Embryonic facial prominence (tissue), 1 donor: ENCODE data around the gene ABCB8.
A peak's percentile ranks its signal among the peaks of the same experiment; 100 is the strongest.
"Not testable (repeated sequence)": the region's sequence is repeated elsewhere in the genome, so short reads cannot be mapped to it uniquely, and the experiment has no call there.

Source experiments
- DNase-seq: peaks from one replicate; pipeline ENCODE4 v3.0.0-alpha.2; 2016; ENCODE audit errors: extremely low spot score

ABCB8 gene

GRCh38 chr7:150998341-150998740, 29.9 kb upstream of the ABCB8 start:
- DNase-seq: no peak

- no peak for DNase-seq
Observed at GRCh38 chr7:150999001-150999400, 29.2 kb upstream of the ABCB8 start.

DNA sequence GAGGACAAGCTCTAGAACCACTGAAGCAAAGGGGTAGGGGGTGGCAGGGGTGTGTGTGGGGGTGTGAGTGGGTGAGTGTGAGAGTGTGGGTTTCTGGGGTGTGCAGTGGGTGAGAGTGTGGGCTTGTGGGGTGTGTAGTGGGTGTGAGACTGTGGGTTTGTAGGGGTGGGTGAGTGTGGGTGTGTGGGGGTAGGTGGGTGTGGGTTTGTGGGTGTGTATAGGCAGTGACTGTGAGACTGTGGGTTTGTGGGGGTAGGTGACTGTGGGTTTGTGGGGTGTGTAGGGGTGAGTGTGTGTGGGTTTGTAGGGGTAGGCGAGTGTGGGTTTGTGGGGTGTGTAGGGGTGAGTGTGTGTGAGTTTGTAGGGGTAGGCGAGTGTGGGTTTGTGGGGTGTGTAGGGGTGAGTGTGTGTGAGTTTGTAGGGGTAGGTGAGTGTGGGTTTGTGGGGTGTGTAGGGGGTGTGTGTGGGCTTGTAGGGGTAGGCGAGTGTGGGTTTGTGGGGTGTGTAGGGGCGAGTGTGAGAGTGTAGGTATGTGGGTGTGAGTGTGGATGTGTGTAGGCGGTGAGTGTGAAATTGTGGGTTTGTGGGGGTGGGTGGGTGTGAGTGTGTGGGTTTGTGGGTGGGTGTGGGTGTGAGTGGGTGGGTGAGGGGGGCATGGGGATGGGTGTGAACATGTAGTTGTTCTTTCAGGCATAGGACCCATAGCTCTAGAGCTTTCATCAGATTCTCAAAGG, 28.6 kb upstream of the ABCB8 start:
- DNase-seq: no peak

DNA sequence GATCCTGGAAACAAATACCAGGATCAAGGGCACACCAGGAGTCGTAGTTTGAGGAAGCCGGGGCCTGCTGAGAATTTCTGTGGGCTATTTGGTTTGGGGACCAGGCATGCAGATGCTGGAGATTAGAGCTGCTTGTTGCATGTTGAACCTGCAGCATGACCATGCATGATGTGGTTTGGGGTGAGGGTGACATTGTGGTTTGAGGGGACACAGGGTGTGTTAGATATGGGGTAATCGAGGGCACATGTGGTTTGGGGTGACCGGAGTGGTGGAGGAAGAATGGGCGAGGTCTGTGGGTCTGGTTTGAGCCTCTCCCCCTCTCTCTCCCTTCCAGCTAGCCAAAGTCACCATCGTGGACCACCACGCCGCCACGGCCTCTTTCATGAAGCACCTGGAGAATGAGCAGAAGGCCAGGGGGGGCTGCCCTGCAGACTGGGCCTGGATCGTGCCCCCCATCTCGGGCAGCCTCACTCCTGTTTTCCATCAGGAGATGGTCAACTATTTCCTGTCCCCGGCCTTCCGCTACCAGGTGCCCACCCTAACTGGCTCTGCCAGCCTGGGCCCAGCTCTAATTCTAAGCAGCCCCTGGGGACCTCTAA, 27.3 kb upstream of the ABCB8 start:
- DNase-seq: no peak

DNA sequence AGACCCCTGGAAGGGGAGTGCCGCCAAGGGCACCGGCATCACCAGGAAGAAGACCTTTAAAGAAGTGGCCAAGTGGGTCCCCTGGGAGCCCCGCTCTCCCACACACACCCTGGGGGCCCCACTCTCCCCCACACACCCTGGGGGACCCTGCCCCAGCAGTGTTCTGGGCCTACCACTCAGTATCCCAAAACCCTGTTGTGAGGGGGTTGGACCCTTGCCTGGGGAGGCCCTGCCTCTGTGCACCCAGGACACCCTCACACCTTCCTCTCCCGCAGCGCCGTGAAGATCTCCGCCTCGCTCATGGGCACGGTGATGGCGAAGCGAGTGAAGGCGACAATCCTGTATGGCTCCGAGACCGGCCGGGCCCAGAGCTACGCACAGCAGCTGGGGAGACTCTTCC, 26.7 kb upstream of the ABCB8 start:
- DNase-seq: no peak

- DNase-seq: no peak
Observed at GRCh38 chr7:151003572-151003971, 24.7 kb upstream of the ABCB8 start.

GRCh38 chr7:151005566-151005965, 22.7 kb upstream of the ABCB8 start:
- no peak for DNase-seq

GRCh38 chr7:151006590-151007300, 21.5 kb upstream of the ABCB8 start:
- no peak for DNase-seq

- no peak for DNase-seq
Observed at GRCh38 chr7:151007469-151007898, 20.8 kb upstream of the ABCB8 start.

GRCh38 chr7:151008143-151008510, 20.1 kb upstream of the ABCB8 start:
- no peak for DNase-seq

GRCh38 chr7:151008511-151009323, 19.5 kb upstream of the ABCB8 start:
- no peak for DNase-seq

GRCh38 chr7:151009327-151010036, 18.8 kb upstream of the ABCB8 start:
- DNase-seq: no peak

DNA sequence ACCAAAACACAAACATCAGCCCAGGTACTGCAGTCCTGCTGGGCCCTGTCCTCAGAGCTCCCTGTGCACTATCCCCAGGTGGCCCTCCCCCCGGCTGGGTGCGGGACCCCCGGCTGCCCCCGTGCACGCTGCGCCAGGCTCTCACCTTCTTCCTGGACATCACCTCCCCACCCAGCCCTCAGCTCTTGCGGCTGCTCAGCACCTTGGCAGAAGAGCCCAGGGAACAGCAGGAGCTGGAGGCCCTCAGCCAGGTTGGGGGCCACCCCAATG, 18.3 kb upstream of the ABCB8 start:
- DNase-seq: no peak

DNA sequence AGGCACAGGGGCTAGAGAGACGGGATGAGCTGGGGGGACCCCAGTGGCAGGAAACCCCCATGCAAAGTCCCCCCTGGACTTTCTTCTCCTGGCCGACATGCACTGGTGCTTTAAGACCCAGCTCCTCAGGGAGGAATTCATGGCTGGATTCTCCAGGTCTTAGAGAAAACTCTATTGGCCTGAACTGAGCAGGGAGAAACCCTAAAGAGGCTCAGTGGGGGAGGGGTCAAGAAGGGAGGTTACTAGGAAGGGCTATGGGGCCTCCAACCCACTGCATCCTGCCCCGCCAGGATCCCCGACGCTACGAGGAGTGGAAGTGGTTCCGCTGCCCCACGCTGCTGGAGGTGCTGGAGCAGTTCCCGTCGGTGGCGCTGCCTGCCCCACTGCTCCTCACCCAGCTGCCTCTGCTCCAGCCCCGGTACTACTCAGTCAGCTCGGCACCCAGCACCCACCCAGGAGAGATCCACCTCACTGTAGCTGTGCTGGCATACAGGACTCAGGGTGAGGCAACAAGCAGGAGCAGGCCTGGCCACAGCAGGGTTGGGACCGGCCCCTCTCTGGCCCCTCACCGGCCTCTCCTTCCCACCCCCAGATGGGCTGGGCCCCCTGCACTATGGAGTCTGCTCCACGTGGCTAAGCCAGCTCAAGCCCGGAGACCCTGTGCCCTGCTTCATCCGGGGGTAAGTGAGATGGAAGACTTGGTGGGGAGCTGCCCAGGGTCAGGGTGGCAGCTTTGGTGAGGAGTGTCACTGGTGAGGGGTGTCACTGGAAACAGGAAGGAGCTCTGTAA, 17.7 kb upstream of the ABCB8 start:
- no peak for DNase-seq

GRCh38 chr7:151011097-151011409, 17.2 kb upstream of the ABCB8 start:
- DNase-seq: no peak

DNA sequence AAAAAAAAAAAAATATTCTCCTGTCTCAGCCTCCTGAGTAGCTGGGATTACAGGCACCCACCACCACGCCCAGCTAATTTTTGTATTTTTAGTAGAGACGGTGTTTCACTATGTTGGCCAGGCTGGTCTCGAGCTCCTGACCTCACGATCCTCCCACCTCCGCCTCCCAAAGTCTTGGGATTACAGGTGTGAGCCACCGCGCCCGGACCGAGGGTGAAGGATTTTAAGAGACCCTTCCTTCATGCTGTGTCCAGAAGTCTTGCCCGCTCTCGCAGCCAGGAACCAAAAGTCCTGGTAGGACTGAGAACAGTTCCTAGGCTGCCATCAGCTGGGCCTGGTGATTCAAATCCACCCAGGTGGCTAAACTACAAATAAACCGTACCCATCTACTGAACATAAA, 16.6 kb upstream of the ABCB8 start:
- DNase-seq: not testable (repeated sequence)

DNA sequence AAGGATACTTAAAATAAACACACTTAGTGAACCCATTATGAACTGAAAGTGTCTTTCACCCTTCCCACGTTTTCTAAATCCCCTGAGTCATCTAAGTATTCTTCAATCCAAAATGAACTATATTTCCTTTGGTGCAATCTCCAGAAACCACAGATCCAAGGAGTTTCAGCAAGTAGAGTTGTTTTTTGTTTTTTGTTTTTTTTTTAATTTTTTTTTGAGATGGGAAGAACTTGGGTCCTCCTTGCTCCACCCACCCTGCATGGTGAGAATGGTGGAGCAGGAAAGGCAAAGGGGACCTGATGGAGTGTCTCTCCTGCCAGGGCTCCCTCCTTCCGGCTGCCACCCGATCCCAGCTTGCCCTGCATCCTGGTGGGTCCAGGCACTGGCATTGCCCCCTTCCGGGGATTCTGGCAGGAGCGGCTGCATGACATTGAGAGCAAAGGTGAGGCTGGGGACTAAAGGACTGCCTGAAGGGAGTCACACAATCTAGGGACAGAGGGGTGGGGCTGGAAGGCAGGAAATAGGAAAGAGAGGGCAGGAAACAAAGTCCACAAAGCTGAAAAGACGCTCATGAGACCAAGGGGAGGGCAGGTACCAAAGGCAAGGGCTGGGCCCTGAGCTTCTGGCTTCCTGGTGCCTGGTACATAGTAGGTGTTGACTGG, 16.1 kb upstream of the ABCB8 start:
- DNase-seq: no peak

DNA sequence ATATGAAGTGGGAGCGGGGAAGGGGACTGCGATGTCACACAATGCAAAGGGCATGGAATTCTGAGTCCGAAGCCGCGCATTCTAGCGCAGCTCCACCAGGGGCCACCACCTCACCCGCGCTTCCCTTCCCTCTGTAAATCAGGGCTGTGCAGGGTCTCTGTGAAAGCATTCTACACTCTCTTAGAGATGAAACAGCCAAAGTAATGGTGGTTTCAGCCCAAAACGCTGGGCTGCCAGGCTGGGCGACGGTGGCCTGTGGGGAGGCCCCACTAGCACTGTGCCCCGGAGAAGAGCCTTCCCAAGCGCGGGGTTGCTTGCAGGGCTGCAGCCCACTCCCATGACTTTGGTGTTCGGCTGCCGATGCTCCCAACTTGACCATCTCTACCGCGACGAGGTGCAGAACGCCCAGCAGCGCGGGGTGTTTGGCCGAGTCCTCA, 15.3 kb upstream of the ABCB8 start:
- DNase-seq: no peak

DNA sequence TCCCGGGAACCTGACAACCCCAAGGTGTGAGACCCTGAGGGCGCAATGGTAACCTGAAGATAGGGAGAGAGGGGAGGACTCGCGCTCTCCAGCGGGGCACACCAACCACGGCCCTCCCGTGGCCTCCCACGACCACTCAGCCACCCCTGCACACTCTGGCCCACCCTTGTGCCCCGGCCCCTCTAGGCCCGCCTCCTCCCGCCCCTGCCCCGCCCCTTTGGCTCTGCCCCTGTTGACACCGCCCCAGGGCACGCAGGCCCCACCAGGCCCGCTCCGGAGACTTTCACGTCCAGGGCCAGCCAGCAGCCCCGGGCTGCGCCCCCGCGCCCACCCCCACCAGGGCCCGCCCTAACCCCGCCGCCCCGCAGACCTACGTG, 14.9 kb upstream of the ABCB8 start:
- DNase-seq: no peak

DNA sequence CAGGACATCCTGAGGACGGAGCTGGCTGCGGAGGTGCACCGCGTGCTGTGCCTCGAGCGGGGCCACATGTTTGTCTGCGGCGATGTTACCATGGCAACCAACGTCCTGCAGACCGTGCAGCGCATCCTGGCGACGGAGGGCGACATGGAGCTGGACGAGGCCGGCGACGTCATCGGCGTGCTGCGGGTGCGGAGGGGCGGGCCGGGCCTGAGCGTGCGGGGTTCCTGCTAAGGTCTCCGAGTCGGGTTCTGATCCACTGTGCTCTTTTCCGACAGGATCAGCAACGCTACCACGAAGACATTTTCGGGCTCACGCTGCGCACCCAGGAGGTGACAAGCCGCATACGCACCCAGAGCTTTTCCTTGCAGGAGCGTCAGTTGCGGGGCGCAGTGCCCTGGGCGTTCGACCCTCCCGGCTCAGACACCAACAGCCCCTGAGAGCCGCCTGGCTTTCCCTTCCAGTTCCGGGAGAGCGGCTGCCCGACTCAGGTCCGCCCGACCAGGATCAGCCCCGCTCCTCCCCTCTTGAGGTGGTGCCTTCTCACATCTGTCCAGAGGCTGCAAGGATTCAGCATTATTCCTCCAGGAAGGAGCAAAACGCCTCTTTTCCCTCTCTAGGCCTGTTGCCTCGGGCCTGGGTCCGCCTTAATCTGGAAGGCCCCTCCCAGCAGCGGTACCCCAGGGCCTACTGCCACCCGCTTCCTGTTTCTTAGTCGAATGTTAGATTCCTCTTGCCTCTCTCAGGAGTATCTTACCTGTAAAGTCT, 14.3 kb upstream of the ABCB8 start:
- DNase-seq: peak; percentile 81
